OCI-LY7 (cell line): ENCODE measurements around the gene SETDB1. TPM values are rescaled to one million over a fixed set of nuclear protein-coding genes. Genes with fewer than 3 reads are reported as not detected.

Experiments used
- BruUV-seq: library from RNA; stranded (reverse); fragments of 400-500 nt; replicated peaks from 2 replicates; lab custom pipeline; 2021; lab: Mats Ljungman, UMichigan
- CTCF ChIA-PET: fragments of 300-600 bp; sonication (Branson Sonifier 250); formaldehyde crosslinking; loops from one replicate; lab custom pipeline; 2022; ENCODE audit warnings: antibody characterized with exemption; ENCODE audit not compliant: unreplicated experiment; lab: Charles Lee
- POLR2A ChIA-PET: fragments of 300-600 bp; sonication (Branson Sonifier 250); formaldehyde crosslinking; loops from one replicate; lab custom pipeline; 2022; ENCODE audit warnings: antibody characterized with exemption; lab: Charles Lee
- DNase-seq: peaks from one replicate; pipeline ENCODE4 v3.0.0-alpha.2; 2015; ENCODE audit warnings: low spot score
- H2AFZ ChIP-seq: fragments of 200-600 bp; sonication (generic), shearing (Covaris generic); 2 replicates; pipeline ENCODE4 v1.6.1; 2014; ENCODE audit warnings: mild to moderate bottlenecking, antibody characterized with exemption, low read length, moderate library complexity
- H3K27ac ChIP-seq: fragments of 200-600 bp; sonication (generic); 2 replicates; pipeline ENCODE4 v1.5.1; 2014; ENCODE audit warnings: mixed run types, low read depth, mild to moderate bottlenecking, moderate library complexity, low read length, inconsistent platforms; ENCODE audit not compliant: poor library complexity, severe bottlenecking
- H3K36me3 ChIP-seq: fragments of 200-600 bp; sonication (generic); 2 replicates; pipeline ENCODE4 v1.6.1; 2014; ENCODE audit warnings: mild to moderate bottlenecking, antibody characterized with exemption, low read length, moderate library complexity, mixed read lengths; ENCODE audit not compliant: insufficient read depth
- H3K4me1 ChIP-seq: fragments of 200-600 bp; sonication (generic); 2 replicates; pipeline ENCODE4 v1.5.1; 2014; ENCODE audit warnings: mild to moderate bottlenecking, low read length; ENCODE audit not compliant: insufficient read depth, poor library complexity, severe bottlenecking
- H3K4me2 ChIP-seq: fragments of 200-600 bp; sonication (generic); 2 replicates; pipeline ENCODE4 v1.6.1; 2014; ENCODE audit warnings: mild to moderate bottlenecking, low read length
- H3K4me3 ChIP-seq: fragments of 200-600 bp; sonication (generic); 2 replicates; pipeline ENCODE4 v1.5.1; 2014; ENCODE audit warnings: mild to moderate bottlenecking, low read depth, low read length; ENCODE audit not compliant: poor library complexity, severe bottlenecking
- H3K79me2 ChIP-seq: fragments of 200-600 bp; sonication (generic); 2 replicates; pipeline ENCODE4 v1.6.1; 2016; ENCODE audit warnings: low read depth, mild to moderate bottlenecking, low read length, moderate library complexity, mixed read lengths; ENCODE audit not compliant: insufficient read depth
- H3K9me2 ChIP-seq: fragments of 200-600 bp; sonication (generic); 2 replicates; pipeline ENCODE4 v1.6.1; 2016; ENCODE audit warnings: mild to moderate bottlenecking, low read length, mixed read lengths; ENCODE audit not compliant: insufficient read depth
- H3K9me3 ChIP-seq: fragments of 200-600 bp; sonication (generic); 2 replicates; pipeline ENCODE4 v1.6.1; 2014; ENCODE audit warnings: mild to moderate bottlenecking, mixed run types, low read length, mixed read lengths
- H4K20me1 ChIP-seq: fragments of 200-600 bp; sonication (generic); 2 replicates; pipeline ENCODE4 v1.6.1; 2014; ENCODE audit warnings: mild to moderate bottlenecking, antibody characterized with exemption, low read length, moderate library complexity, mixed read lengths; ENCODE audit not compliant: insufficient read depth
- EZH2phosphoT487 ChIP-seq: fragments of 200-600 bp; sonication (generic); IDR thresholded peaks from 2 replicates; pipeline ENCODE4 v1.6.1; 2018; ENCODE audit warnings: low read depth, borderline replicate concordance, mild to moderate bottlenecking, mixed run types, antibody characterized with exemption, low read length, moderate library complexity, mixed read lengths
- intact Hi-C: fragments of 100-400 bp; cut with micrococcal nuclease; formaldehyde crosslinking; loops from one replicate; pipeline ENCODE4 v1.10.0; 2022; ENCODE audit not compliant: unreplicated experiment
- total RNA-seq, 2 experiments: library from RNA; depleted of rRNA in 1 of 2; stranded (reverse); fragments of >200 nt in 1 of 2; shearing (Covaris generic) in 1 of 2; gene quantifications; 2 replicates each; pipeline ENCODE4 v1.2.3, GENCODE V29; 2014 to 2022
- TF ChIP-seq, protein P1 (sequence below): fragments of 200-600 bp; sonication (generic); conservative IDR thresholded peaks from 2 replicates; pipeline ENCODE4 v1.5.1; 2014; ENCODE audit warnings: mild to moderate bottlenecking, antibody characterized with exemption, low read length, moderate library complexity, mixed read lengths

Gene SETDB1
- total RNA-seq, 2 experiments from 2014 or later: 66.8 to 81.1 TPM

DNA sequence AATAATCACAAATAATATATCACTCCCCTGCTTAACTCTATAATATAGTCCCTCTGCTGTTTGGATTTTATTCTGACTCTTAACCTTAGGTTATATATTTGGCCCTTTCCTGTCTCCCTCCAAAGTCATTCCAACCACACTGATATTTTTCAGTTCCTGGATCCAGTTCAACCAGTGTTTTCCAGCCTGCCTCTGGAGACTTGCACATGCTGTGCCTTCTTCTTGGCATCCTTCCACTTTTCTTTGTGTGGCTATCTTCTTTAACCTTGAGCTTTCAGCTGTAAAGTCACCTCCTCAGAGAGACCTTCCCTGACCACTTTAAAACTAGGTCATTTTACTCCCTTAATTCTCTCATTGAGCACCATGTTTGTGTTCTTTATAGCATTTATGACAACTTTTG lies 29.1 kb downstream of the SETDB1 start:
- CTCF ChIA-PET: no interaction called here

DNA sequence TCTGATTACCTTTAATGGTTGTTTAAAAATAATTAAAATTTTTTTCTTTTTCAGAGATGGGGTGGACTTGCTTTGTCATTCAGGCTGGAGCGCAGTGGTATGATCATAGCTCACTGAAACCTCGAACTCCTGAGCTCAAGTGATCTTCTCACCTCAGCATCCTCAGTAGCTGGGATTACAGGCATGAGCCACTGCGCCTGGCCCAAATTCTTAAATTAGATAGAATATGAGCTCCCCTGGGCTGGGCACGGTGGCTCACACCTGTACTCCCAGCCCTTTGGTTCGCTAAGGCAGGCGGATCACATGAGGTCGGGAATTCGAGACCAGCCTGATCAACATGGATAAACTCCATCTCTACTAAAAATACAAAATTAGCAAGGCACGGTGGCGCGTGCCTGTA lies 31.5 kb downstream of the SETDB1 start:
- no peaks in the 10 kb centered on the region for H3K4me1 ChIP-seq
- H3K9me3 ChIP-seq: no peaks in the 10 kb centered on the region
- H3K79me2 ChIP-seq: no peaks in the 10 kb centered on the region
- no peak for TF ChIP-seq EZH2phosphoT487
- TF ChIP-seq, protein P1, sequence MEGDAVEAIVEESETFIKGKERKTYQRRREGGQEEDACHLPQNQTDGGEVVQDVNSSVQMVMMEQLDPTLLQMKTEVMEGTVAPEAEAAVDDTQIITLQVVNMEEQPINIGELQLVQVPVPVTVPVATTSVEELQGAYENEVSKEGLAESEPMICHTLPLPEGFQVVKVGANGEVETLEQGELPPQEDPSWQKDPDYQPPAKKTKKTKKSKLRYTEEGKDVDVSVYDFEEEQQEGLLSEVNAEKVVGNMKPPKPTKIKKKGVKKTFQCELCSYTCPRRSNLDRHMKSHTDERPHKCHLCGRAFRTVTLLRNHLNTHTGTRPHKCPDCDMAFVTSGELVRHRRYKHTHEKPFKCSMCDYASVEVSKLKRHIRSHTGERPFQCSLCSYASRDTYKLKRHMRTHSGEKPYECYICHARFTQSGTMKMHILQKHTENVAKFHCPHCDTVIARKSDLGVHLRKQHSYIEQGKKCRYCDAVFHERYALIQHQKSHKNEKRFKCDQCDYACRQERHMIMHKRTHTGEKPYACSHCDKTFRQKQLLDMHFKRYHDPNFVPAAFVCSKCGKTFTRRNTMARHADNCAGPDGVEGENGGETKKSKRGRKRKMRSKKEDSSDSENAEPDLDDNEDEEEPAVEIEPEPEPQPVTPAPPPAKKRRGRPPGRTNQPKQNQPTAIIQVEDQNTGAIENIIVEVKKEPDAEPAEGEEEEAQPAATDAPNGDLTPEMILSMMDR: no peak
- no peak overlapping the region for H3K4me3 ChIP-seq
- POLR2A ChIA-PET: interaction anchor here (0.6 to 1.2 kb wide), 3 partner anchors 16 to 209 kb away, joined by 3 read pairs; partner anchors contain the start of gene MINDY1
- H3K4me2 ChIP-seq: no peak overlapping the region
- H3K9me2 ChIP-seq: no peaks in the 10 kb centered on the region
- no peak overlapping the region for H2AFZ ChIP-seq
- CTCF ChIA-PET: interaction anchor here (1.0 kb wide), 1 partner anchor 16 kb away, joined by 3 read pairs; no protein-coding TSS in a partner anchor
- intact Hi-C loops: no loop called here
- BruUV-seq: no TSS peak
- no peaks in the 10 kb centered on the region for H4K20me1 ChIP-seq
- no peak overlapping the region for H3K27ac ChIP-seq
- H3K36me3 ChIP-seq: peaks cover 88% of the 10 kb centered on the region
- DNase-seq: no peak

More for the DNA sequence above, 29.1 kb downstream of the SETDB1 start:
- peaks cover 87% of the 10 kb centered on the region for H3K36me3 ChIP-seq
- no peak overlapping the region for H3K4me3 ChIP-seq
- DNase-seq: no peak
- no TSS peak for BruUV-seq
- intact Hi-C loops: no loop called here
- H4K20me1 ChIP-seq: no peaks in the 10 kb centered on the region
- no peak overlapping the region for H3K4me2 ChIP-seq
- no peaks in the 10 kb centered on the region for H3K79me2 ChIP-seq
- no peak overlapping the region for H3K27ac ChIP-seq
- no peak overlapping the region for H2AFZ ChIP-seq
- no peaks in the 10 kb centered on the region for H3K4me1 ChIP-seq
- H3K9me3 ChIP-seq: no peaks in the 10 kb centered on the region
- H3K9me2 ChIP-seq: no peaks in the 10 kb centered on the region
- no peak for TF ChIP-seq EZH2phosphoT487
- TF ChIP-seq, protein P1: no peak
- POLR2A ChIA-PET: no interaction called here

DNA sequence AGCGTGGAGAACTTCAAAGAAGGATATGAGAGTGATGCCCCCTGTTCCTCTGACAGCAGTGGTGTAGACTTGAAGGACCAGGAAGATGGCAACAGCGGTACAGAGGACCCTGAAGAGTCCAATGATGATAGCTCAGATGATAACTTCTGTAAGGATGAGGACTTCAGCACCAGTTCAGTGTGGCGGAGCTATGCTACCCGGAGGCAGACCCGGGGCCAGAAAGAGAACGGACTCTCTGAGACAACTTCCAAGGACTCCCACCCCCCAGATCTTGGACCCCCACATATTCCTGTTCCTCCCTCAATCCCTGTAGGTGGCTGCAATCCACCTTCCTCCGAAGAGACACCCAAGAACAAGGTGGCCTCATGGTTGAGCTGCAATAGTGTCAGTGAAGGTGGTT lies 34.5 kb downstream of the SETDB1 start:
- ChIA-PET POLR2A (no interaction called here), CTCF (no interaction called here)
- intact Hi-C loops: no loop called here
- no peak overlapping the region for H3K27ac ChIP-seq
- H2AFZ ChIP-seq: no peak overlapping the region
- H3K4me3 ChIP-seq: no peak overlapping the region
- no peaks in the 10 kb centered on the region for H4K20me1 ChIP-seq
- H3K9me3 ChIP-seq: no peaks in the 10 kb centered on the region
- TF ChIP-seq EZH2phosphoT487: no peak
- TF ChIP-seq, protein P1: no peak
- no peak overlapping the region for H3K4me2 ChIP-seq
- BruUV-seq: no TSS peak
- no peaks in the 10 kb centered on the region for H3K79me2 ChIP-seq
- no peaks in the 10 kb centered on the region for H3K9me2 ChIP-seq
- no peaks in the 10 kb centered on the region for H3K4me1 ChIP-seq
- DNase-seq: no peak
- peaks cover 94% of the 10 kb centered on the region for H3K36me3 ChIP-seq
